ENCODE results near the gene GRPEL1. TPM values are rescaled to one million over a fixed set of nuclear protein-coding genes. Genes with fewer than 3 reads are reported as not detected.

Gene GRPEL1
- total and polyA plus RNA-seq, 2 of the 13 experiments (the other 11 are each of a cell fraction or from before 2014, with no cell fraction given), result 32.3 to 141 TPM

DNA sequence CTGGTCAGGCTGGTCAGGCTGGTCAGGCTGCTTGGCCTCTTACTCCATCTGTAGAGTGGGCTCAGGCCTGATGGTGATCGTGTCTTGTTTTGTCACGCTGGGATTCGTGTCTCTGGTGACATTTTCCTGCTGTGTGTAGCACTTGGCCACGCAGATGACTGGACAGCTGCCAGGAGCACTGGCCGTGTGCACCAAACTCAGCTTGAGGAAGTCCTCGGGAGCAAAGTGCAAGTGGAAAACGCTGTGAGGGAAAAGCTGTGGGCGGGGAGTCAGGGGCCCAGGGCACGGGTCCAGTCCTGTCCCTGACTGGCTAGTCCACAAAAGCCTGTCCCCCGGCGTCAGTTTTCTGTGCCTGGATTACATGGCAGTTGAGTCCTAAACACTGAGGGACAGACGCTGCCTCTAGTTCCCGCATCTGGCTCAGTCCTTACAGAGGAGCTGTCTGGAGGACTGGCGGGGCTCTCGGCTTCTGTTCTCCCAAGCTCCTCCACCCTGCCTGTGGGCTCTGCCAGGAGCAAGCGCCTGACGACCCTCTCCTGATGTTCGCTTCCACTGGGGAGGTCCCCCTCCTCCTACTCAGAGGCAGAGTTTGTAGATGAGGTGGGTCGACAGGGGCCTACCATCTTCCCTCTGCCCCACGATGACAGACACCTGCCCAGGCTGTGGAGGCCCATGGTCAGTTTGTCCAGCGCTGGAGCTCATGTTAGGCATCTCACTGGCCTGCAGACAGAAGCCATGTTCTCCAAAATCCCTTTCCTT is 35.9 kb upstream of the GRPEL1 start (continued):
- TF ChIP-seq, protein P1, sequence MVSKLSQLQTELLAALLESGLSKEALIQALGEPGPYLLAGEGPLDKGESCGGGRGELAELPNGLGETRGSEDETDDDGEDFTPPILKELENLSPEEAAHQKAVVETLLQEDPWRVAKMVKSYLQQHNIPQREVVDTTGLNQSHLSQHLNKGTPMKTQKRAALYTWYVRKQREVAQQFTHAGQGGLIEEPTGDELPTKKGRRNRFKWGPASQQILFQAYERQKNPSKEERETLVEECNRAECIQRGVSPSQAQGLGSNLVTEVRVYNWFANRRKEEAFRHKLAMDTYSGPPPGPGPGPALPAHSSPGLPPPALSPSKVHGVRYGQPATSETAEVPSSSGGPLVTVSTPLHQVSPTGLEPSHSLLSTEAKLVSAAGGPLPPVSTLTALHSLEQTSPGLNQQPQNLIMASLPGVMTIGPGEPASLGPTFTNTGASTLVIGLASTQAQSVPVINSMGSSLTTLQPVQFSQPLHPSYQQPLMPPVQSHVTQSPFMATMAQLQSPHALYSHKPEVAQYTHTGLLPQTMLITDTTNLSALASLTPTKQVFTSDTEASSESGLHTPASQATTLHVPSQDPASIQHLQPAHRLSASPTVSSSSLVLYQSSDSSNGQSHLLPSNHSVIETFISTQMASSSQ (IDR thresholded peaks at IDR 0.05; ENCODE audit: low read depth), result peak; percentile 41; the same call in 1 of the 2 replicates
- TF ChIP-seq, protein P1 (CRISPR knock-in tag; IDR thresholded peaks at IDR 0.05; ENCODE audit: borderline replicate concordance), result no peak
- TF ChIP-seq, protein P2, sequence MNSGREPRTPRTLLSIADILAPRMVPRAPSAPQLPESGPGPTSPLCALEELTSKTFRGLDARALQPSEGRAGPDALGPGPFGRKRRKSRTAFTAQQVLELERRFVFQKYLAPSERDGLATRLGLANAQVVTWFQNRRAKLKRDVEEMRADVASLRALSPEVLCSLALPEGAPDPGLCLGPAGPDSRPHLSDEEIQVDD (CRISPR knock-in tag; IDR thresholded peaks at IDR 0.05; ENCODE audit: borderline replicate concordance), result no peak
- no peak for TF ChIP-seq EZH2 (conservative IDR thresholded peaks at IDR 0.05; ENCODE audit: low read depth, low read length)
- TF ChIP-seq ZNF766 (CRISPR knock-in tag; IDR thresholded peaks at IDR 0.05; ENCODE audit: borderline replicate concordance), result no peak
- TF ChIP-seq CC2D1A (CRISPR knock-in tag; IDR thresholded peaks at IDR 0.05), result no peak
- TF ChIP-seq ZNF33B (CRISPR knock-in tag; IDR thresholded peaks at IDR 0.05), result no peak
- no peak for TF ChIP-seq ZFP82 (CRISPR knock-in tag; IDR thresholded peaks at IDR 0.05; ENCODE audit: borderline replicate concordance)
- TF ChIP-seq ZNF577 (CRISPR knock-in tag; IDR thresholded peaks at IDR 0.05; ENCODE audit: borderline replicate concordance, low read depth), result no peak
- TF ChIP-seq, protein P3, sequence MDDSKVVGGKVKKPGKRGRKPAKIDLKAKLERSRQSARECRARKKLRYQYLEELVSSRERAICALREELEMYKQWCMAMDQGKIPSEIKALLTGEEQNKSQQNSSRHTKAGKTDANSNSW (CRISPR knock-in tag; IDR thresholded peaks at IDR 0.05; ENCODE audit: borderline replicate concordance), result no peak
- TF ChIP-seq SP5 (CRISPR knock-in tag; IDR thresholded peaks at IDR 0.05; ENCODE audit: borderline replicate concordance, low read depth), result peak; percentile 91
- TF ChIP-seq, protein P4, sequence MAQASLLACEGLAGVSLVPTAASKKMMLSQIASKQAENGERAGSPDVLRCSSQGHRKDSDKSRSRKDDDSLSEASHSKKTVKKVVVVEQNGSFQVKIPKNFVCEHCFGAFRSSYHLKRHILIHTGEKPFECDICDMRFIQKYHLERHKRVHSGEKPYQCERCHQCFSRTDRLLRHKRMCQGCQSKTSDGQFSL (CRISPR knock-in tag; IDR thresholded peaks at IDR 0.05), result no peak
- TF ChIP-seq, protein P5, sequence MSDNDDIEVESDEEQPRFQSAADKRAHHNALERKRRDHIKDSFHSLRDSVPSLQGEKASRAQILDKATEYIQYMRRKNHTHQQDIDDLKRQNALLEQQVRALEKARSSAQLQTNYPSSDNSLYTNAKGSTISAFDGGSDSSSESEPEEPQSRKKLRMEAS (IDR thresholded peaks at IDR 0.05), result peak; percentile 42
- TF ChIP-seq, protein P6, sequence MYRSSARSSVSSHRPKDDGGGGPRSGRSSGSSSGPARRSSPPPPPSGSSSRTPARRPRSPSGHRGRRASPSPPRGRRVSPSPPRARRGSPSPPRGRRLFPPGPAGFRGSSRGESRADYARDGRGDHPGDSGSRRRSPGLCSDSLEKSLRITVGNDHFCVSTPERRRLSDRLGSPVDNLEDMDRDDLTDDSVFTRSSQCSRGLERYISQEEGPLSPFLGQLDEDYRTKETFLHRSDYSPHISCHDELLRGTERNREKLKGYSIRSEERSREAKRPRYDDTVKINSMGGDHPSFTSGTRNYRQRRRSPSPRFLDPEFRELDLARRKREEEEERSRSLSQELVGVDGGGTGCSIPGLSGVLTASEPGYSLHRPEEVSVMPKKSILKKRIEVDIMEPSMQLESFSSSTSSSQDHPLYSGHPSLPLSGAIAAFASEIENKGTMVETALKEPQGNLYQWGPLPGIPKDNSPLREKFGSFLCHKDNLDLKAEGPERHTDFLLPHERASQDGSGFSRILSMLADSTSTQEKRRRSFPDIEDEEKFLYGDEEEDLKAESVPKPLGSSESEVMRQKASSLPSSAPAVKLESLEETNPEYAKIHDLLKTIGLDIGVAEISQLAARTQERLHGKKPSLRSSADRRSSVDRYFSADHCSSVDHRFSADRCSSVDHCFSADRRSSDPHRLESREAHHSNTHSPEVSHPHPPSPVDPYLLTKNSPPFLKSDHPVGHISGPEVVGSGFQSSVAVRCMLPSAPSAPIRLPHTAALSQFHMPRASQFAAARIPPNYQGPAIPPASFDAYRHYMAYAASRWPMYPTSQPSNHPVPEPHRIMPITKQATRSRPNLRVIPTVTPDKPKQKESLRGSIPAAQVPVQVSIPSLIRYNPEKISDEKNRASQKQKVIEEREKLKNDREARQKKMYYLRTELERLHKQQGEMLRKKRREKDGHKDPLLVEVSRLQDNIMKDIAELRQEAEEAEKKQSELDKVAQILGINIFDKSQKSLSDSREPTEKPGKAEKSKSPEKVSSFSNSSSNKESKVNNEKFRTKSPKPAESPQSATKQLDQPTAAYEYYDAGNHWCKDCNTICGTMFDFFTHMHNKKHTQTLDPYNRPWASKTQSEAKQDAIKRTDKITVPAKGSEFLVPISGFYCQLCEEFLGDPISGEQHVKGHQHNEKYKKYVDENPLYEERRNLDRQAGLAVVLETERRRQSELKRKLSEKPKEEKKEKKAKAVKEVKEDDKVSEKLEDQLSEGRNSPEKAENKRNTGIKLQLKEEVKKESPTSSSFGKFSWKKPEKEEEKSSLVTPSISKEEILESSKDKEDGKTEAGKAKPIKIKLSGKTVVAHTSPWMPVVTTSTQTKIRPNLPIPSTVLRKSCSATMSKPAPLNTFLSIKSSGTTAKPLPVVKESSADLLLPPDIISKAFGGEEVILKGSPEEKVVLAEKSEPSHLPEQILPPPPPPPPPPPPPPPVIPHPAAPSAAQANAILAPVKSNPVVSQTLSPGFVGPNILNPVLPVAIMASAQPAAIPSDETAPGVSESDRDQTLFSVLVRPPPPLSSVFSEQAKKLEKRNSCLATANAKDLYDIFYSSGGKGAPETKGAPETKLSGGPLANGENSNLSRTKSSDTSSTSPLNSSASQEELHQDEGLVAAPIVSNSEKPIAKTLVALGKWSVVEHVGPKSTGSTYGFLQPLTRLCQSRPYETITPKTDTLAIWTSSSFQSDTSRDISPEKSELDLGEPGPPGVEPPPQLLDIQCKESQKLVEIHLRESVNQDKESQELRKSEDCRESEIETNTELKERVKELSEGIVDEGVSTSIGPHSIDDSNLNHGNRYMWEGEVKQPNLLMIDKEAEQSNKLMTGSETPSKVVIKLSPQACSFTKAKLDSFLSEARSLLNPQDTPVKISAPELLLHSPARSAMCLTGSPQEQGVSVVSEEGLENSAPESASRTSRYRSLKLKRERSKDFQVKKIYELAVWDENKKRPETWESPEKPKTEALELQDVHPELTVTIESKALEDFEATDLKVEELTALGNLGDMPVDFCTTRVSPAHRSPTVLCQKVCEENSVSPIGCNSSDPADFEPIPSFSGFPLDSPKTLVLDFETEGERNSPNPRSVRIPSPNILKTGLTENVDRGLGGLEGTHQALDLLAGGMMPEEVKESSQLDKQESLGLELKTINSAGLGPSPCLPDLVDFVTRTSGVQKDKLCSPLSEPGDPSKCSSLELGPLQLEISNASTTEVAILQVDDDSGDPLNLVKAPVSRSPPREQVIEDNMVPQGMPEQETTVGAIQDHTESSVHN (CRISPR knock-in tag; IDR thresholded peaks at IDR 0.05), result no peak
- 0 out of 2 replicates have a peak, but pooled peaks have one; percentile 20 for TF ChIP-seq SIX4 (CRISPR knock-in tag; IDR thresholded peaks at IDR 0.05)

Data from HepG2 (cell line).